ENCODE measurements around the gene SLC35B1. TPM values are rescaled to one million over a fixed set of nuclear protein-coding genes. Genes with fewer than 3 reads are reported as not detected.
"Not testable (repeated sequence)": the region's sequence is repeated elsewhere in the genome, so short reads cannot be mapped to it uniquely, and the experiment has no call there.

Gene SLC35B1
- total RNA-seq, 2 donors from 2014 or later, result 59.4 to 80.5 TPM

GRCh38 chr17:49727380-49727779, 19.6 kb upstream of the SLC35B1 start:
- Histone ChIP-seq H3K9ac (ENCODE audit: extremely low read depth, low read length, poor library complexity, severe bottlenecking) (no peak overlapping the region), H3K4me1 (ENCODE audit: control insufficient read depth, insufficient read depth, low read length) (peaks cover 3% of the 10 kb centered on the region), H3K27me3 (ENCODE audit: control insufficient read depth, insufficient read depth, low read length, poor library complexity, severe bottlenecking) (no peaks in the 10 kb centered on the region), H3K27ac (ENCODE audit: low read depth, low read length) (no peak overlapping the region), H3K4me3 (ENCODE audit: low read length) (no peak overlapping the region), H3K9me3 (ENCODE audit: control insufficient read depth, low read length) (peaks cover 12% of the 10 kb centered on the region), H3K36me3 (ENCODE audit: control insufficient read depth, insufficient read depth, low read length) (no peaks in the 10 kb centered on the region)
- peaks cover 8% of the 10 kb centered on the region for H3K9me3 Mint-ChIP-seq
- H3K27me3 Mint-ChIP-seq (ENCODE audit: insufficient read depth), result no peaks in the 10 kb centered on the region
- no peak for DNase-seq
- WGBS, 2 experiments (ENCODE audit: insufficient coverage in 1 of 2, insufficient read length in 1 of 2), result 91 to 92% methylated on average over 4 of the region's 4 CpGs
- peaks cover 42% of the 10 kb centered on the region for H3K36me3 Mint-ChIP-seq (ENCODE audit: low read depth)
- H3K4me3 Mint-ChIP-seq, result no peak overlapping the region
- H3K27ac Mint-ChIP-seq, result peak overlapping the region; percentile 55
- no peak for TF ChIP-seq CTCF (conservative IDR thresholded peaks at IDR 0.05)
- peaks cover 11% of the 10 kb centered on the region for H3K4me1 Mint-ChIP-seq

GRCh38 chr17:49725452-49726130, 17.8 kb upstream of the SLC35B1 start:
- DNase-seq, result no peak
- Mint-ChIP-seq H3K9me3 (peaks cover 8% of the 10 kb centered on the region), H3K27ac (no peak overlapping the region), H3K4me1 (peaks cover 15% of the 10 kb centered on the region), H3K4me3 (no peak overlapping the region), H3K27me3 (ENCODE audit: insufficient read depth) (no peaks in the 10 kb centered on the region), H3K36me3 (ENCODE audit: low read depth) (peaks cover 38% of the 10 kb centered on the region)
- peaks cover 12% of the 10 kb centered on the region for H3K9me3 ChIP-seq (ENCODE audit: control insufficient read depth, low read length)
- H3K9ac ChIP-seq (ENCODE audit: extremely low read depth, low read length, poor library complexity, severe bottlenecking), result no peak overlapping the region
- WGBS, 2 experiments (ENCODE audit: insufficient coverage in 1 of 2, insufficient read length in 1 of 2), result 93 to 96% methylated on average over 7 of the region's 7 CpGs
- H3K27me3 ChIP-seq (ENCODE audit: control insufficient read depth, insufficient read depth, low read length, poor library complexity, severe bottlenecking), result no peaks in the 10 kb centered on the region
- H3K36me3 ChIP-seq (ENCODE audit: control insufficient read depth, insufficient read depth, low read length), result peaks cover 7% of the 10 kb centered on the region
- H3K27ac ChIP-seq (ENCODE audit: low read depth, low read length), result no peak overlapping the region
- H3K4me1 ChIP-seq (ENCODE audit: control insufficient read depth, insufficient read depth, low read length), result peaks cover 7% of the 10 kb centered on the region
- TF ChIP-seq CTCF (conservative IDR thresholded peaks at IDR 0.05), result no peak
- H3K4me3 ChIP-seq (ENCODE audit: low read length), result no peak overlapping the region

GRCh38 chr17:49724552-49724951, 16.8 kb upstream of the SLC35B1 start:
- H3K27me3 Mint-ChIP-seq (ENCODE audit: insufficient read depth); H3K27ac ChIP-seq (ENCODE audit: low read depth, low read length); H3K27ac Mint-ChIP-seq; DNase-seq; H3K4me3 Mint-ChIP-seq; H3K27me3 ChIP-seq (ENCODE audit: control insufficient read depth, insufficient read depth, low read length, poor library complexity, severe bottlenecking); H3K4me3 ChIP-seq (ENCODE audit: low read length); H3K4me1 ChIP-seq (ENCODE audit: control insufficient read depth, insufficient read depth, low read length); H3K9ac ChIP-seq (ENCODE audit: extremely low read depth, low read length, poor library complexity, severe bottlenecking); H3K9me3 Mint-ChIP-seq: not testable (repeated sequence)
- Mint-ChIP-seq H3K36me3 (ENCODE audit: low read depth) (peaks cover 45% of the 10 kb centered on the region), H3K4me1 (peaks cover 15% of the 10 kb centered on the region)
- Histone ChIP-seq H3K9me3 (ENCODE audit: control insufficient read depth, low read length) (peaks cover 12% of the 10 kb centered on the region), H3K36me3 (ENCODE audit: control insufficient read depth, insufficient read depth, low read length) (peaks cover 12% of the 10 kb centered on the region)
- WGBS, 2 experiments (ENCODE audit: insufficient coverage in 1 of 2, insufficient read length in 1 of 2), result 95 to 97% methylated on average over 5 to 6 of the region's 6 CpGs

Measured in endodermal cell (in vitro differentiated cells).